GM19438 (cell line): ENCODE measurements around the gene LRP6.
"Not testable (repeated sequence)": the region's sequence is repeated elsewhere in the genome, so short reads cannot be mapped to it uniquely, and the experiment has no call there.

Experiments
- ATAC-seq: cut with Tn5 transposase; IDR thresholded peaks from one replicate; pipeline ENCODE4 v1.9.1; 2021; ENCODE audit warnings: low read depth; ENCODE audit not compliant: unreplicated experiment

Gene LRP6

DNA sequence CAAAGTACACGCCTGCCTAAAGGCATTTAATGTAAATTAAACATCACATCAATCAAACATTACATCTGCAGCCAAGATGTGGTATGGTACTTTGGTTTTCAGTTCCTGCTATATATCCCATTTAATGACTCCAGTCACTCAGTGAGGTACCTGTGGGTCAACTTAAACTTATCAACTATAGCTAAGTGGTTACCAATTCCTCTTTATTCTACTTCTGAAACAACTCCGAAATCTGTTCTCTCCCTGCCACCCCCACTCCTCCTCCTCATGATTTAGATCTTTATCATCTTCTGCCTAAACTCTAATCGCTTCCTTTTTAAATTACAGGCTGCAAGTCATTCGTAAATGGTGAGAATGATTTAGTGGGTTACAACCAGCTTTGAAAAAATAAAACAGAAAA, 138.2 kb downstream of the LRP6 start:
- no peak for ATAC-seq

DNA sequence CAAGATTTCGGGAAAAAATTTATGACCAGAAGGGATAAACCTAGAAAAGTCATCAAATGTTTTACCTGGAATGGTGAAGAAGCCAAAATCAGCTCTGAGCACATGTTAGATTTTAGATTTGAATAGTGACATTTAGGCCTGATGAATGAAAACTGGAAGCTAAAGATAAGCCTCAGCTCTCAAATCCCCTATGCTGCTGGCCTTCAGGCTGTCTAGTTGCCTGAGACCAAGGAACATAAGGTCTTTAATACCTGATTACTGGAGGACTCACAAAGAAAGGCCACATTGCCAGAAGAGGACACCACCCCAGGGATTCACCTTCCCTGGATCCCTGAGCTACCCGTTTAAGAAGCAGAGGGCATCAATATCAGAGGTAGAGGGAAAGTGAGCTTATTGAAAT, 139.5 kb downstream of the LRP6 start:
- no peak for ATAC-seq

DNA sequence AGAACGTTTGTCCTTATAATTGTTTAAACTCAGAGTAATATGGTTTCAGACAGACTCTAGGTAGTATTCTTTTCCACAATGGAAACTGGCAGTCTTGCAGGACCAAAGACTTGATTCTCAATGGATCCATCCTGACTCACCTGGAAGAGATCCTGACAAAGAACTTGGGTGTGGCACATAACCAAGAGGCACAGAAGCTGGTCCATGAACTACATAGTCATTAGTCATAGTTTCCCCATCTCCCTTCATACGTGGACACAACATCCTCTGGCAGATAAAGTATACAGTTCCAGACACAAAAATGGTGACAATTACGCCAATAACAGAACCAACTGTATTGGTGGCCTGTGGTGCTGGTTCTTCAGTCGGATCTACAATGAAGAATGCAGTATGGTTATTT, 140.3 kb downstream of the LRP6 start:
- no peak for ATAC-seq

DNA sequence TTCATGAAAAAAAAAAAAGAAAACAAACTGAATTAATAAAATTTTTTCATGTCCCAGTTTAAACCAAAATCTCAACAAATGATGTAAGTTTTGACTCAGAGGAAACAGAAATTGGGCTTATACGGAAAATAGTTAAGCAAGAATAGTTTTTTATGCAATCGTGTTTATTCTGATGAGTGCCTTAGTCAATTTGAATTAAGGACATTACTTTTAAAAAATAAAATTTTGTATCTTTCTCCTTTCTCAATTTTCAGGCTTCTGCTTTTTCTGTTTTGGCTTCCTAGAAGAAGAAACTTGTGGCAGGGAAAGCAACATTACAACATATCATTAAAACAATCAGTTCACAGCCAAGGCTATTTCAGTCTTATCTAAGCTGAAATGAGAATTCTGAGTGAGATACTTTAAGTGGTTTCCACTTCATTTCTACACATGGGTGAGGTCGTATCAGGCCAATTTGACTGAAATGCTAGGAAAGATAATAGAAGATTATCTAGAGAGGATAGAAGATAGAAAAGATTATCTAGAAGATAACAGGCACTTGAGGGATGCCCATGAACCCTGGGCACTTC, 143.7 kb downstream of the LRP6 start:
- no peak for ATAC-seq

DNA sequence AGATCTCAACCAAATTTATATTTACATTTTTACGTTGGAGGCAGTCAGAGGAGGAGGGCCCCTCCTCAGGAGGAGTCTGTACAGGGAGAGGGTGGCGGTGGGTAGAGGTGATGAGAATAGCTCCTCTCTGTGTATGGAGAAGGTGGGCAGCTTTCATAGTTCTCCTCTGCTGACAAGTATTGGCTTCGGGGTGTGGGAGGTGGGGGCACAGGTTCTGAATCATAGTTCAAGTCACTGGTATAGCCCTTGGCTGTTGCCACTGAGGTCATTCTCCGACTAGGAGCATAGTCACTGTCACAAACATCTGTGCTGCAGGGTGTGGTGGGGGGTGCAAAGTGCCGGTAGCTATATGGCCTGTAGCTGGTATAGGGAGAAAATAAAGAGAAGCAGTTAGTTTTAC, 145.8 kb downstream of the LRP6 start:
- ATAC-seq: no peak

DNA sequence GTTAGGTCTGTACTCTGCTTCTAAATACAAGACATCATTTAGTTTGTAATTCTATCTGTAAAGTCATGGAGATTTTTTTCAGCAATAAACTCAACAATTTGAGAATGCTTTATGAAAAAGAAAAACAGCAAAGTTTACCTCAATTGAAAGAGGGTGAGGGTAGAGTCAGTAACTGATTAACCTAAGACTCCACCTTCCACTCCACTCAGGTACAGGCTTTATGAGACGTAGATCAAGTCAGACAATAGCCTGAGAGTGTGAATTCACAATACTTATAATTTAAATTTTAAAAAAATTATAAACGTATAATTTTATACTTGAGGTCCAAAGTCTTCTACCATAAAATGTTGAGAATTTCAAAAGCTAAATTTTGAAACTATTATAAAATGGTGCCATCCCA, 150.2 kb downstream of the LRP6 start:
- ATAC-seq: no peak

DNA sequence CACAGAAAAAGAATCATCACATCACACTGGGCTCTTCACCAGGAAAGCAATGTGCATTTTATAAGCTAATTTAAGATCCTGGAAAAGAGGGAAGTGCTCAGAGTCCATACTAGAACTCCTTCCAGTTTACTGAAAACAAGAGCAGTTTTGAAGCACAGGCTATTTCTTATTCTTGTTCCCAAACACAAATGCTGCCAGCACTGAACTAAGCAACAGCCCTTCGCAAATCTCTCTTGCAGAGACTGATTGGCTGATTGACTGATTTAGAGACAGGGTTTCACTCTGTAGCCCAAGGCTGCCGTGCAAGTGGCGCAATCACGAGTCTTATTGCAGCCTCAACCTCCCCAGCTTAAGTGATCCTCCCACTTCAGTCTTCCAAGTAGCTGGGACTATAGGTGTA, 151.3 kb downstream of the LRP6 start:
- ATAC-seq: no peak

DNA sequence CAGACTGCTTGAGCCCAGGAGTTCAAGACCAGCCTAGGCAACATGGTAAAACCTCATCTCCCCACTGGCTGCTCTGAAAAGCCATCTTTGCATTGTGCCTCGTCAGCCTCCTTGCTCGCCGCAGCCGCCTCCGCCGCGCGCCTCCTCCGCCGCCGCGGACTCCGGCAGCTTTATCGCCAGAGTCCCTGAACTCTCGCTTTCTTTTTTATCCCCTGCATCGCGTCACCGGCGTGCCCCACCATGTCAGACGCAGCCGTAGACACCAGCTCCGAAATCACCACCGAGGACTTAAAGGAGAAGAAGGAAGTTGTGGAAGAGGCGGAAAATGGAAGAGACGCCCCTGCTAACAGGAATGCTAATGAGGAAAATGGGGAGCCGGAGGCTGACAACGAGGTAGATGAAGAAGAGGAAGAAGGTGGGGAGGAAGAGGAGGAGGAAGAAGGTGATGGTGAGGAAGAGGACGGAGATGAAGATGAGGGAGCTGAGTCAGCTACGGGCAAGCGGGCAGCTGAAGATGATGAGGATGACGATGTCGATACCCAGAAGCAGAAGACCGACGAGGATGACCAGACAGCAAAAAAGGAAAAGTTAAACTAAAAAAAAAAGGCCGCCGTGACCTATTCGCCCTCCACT, 155.8 kb downstream of the LRP6 start:
- not testable (repeated sequence) for ATAC-seq

DNA sequence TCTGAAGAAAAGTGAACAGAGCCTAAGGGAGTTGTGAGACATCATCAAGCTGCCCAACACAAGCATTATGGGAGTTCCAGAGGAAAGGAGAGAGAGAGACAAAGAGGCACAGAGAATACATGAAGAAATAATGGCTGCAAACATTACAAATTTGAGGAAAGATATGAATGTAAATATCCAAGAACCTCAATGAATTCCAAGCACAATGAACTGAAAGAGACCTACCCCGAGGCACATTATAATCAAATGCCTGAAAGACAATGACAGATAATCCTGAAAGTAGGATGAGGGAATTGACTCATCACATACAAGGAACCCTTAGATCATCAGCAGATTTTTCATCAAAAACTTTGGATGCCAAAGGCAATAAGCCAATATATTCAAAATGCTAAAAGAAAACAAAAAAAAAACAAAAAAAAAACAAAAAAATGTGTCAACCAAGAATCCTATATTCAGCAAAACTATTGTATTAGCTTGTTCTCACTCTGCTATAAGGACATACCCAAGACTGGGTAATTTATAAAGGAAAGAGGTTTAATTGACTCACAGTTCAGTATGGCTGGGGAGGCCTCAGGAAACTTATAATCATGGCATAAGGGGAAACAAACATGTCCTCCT, 158.3 kb downstream of the LRP6 start:
- ATAC-seq: no peak

DNA sequence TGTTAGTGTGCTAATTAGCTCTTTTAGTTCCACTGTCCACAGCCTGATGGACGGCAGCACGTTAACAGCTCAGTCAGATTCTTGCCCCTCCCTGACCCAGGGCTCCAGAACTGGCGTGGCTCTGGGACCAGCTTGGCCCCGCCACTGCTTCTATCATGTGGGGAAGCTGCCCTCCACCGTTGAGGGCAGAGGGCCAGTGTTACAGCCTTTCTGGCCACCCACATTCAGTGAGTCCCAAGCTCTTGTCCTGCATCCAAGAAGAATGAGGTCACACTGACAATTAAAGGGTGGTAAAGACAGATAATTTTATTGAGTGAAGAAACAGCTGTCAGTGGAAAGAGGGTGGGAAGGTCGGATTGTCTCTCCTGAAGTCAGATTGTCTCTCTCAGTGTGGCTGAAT, 159.2 kb downstream of the LRP6 start:
- ATAC-seq: no peak

DNA sequence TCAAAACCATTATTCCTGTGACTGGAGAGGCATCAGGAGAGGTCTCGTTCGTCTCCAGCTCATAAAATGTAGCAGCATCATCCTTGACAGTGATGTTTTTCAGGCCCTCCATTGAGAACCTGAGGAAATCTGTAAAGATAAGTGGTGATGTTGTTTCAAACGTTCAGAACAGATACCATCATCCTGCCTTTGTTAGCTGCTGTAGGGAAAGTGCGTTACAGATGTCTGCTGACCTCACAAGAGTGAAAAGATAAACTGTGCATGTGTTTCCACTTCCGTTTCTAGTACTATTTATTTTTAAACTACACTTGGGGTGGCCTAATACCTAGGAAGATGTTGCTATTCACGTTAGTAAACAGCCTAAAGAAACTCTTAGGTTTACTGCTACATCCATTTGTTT, 167.7 kb downstream of the LRP6 start:
- ATAC-seq: no peak

DNA sequence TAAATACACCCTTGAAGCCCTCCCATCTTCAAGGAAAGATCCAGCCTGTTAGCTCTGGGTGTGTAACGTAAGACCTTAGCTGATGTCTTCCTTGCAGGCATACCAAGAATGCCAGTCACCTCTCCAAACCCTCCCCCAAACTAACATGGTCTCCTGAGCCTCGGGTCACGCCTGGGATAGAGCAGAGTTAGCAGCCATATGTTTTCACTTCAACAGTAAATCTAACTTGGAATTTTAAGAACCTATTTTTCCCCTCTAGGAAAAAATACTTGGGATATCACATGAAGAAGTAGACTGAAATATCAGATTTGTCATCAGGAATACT, 168.2 kb downstream of the LRP6 start:
- ATAC-seq: no peak

DNA sequence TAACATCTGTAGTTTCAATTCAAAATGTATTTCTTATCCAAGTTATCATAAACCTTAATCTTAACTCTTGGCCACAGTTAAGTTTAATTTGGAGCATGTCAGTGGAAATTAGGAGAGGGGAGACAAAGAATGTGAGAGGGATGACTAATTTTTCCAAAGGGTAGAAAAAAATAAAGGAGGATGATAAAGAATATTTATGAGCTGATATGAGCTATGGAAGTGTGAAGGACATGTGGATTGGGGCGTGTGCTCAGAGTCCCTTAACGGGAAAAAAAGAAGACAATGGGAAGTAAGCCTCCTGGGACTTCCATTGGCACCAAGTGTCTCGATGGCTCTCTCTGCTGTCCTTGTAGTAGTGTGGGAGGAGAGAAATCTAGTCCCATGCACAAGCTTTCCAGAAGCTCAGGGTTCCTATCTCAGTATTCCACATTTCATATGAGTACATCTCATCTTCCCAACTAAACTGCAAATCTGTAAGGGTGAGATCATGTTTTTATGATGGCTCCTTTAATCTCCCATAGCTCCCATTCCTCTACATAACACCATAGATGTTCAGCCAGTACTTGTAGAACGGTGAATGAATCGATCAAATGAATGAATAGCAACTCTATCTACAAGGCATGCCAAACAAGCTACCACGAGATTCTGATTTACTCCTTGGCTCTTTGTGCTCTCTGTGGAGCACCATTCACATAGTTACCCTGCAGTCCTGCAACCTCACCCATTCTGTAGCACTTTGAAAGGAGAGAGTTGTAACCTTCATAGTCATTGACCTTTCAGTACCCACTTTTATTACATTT, 168.8 kb downstream of the LRP6 start:
- ATAC-seq: no peak

DNA sequence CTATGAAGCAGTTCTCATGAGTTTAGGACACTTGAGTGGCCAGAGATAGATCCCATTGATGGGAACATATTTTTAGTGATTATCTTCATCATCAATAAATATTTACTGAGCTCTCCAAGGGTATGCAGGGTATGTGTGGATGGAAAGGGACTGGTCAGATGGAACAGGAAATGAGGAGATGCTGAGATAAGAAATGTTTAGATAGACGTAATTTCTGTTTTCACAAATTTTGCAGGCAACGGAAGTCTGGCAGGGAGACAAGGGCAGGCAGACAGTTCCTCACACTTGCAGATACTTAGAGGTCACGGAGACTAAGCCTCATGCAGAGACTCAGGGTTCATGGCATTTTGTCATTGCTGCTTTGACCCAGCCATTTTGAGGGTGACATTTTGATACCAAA, 171.8 kb downstream of the LRP6 start:
- ATAC-seq: no peak

DNA sequence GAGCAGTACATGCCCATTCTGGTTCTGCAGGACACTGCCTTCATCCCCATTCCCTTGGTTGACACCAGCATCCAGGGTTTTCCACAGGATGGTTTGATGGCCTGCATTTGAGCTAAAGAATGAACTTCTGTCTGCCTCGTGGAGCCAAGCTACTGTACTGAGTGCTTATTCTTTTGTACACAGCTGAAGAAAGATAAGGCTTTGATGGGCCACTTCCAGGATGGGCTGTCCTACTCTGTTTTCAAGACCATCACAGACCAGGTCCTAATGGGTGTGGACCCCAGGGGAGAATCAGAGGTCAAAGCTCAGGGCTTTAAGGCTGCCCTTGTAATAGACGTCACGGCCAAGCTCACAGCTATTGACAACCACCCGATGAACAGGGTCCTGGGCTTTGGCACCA, 172.4 kb downstream of the LRP6 start:
- no peak for ATAC-seq

DNA sequence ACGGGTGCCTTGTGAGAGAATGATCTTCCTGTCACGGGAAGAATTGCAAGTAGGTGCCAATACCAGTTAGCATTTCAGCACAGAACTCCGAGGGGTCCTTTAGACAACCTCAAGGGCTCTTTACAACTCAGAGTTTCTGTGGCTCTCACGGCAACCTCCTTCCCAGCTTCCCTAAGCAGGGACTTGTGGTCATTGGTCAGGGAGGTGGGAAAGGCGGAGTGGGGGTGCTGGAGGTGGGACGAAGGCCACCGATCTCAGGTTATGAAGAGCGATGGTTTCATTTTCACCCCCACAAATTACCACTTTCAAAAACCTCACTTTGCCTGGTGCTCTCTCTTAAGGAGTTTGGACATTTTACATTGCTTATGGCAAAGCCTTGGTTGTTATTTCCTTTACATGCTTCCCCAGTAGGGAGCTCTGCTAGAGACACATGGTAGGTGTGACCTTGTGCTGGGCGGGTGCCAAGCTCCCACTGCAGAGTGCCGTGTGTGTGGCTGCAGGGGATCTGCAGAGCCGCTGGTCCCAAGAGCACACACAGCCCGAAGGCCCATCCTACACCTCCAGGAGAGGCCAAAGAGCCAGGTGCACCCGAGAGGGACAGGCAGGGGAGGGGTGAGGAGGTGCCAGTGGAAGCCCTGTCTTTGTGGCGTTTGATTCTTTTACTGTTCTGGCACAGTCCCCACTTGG, 174.7 kb downstream of the LRP6 start:
- no peak for ATAC-seq

DNA sequence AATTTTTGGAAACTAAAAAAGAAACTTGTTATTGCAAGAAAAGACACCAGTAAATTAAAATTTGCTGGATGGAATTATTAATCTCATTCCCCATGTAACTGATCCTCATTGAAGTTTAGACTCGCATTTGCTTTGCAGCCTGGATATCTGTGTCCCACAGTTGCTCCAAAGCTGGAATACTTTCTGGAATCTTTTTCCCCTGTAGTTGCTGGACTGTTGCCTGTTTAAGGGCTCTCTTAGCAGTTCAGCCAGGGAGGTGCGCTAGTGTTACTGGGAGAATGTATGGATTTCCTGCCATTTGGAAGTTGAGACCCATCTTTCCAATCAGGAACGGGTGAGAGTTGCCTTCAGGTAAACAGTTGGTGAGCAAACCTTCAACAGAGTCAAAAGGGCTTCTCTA, 175.8 kb downstream of the LRP6 start:
- no peak for ATAC-seq

DNA sequence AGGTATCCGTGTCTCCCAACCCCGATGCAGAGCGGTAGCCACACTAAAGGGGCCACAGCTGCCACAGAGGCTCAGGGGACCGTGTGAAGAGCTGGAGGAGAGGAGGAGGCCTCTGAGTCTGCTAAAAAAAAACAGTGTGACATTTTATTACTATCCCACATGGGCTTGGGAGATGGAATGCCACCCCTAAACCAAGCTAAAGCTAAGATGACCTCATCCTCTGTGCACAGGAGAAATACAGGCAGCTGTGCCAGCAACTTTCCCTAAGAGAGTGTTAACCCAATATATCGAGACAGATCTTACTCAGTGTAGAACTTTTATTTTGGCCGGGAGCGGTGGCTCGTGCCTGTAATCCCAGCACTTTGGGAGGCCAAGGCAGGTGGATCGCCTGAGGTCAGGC, 178.1 kb downstream of the LRP6 start:
- no peak for ATAC-seq

DNA sequence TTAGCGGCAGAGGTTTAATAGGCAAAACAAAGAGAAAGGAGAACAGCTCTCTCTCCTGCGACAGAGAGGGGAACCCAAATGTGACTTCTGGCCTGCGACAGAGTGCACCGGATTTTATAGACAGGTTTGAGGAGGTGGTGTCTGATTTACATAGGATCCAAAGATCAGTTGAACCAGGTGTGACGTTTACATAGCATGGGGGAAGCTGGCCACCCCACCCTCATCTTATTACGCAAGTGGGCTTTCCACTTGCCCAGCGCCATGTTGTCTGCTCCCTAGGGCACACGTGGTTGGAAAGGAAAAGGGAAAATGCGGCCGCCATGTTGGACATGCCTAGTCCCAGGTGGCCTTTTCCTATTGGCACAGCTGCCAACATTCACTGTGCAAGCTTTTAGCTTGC, 178.7 kb downstream of the LRP6 start:
- no peak for ATAC-seq

DNA sequence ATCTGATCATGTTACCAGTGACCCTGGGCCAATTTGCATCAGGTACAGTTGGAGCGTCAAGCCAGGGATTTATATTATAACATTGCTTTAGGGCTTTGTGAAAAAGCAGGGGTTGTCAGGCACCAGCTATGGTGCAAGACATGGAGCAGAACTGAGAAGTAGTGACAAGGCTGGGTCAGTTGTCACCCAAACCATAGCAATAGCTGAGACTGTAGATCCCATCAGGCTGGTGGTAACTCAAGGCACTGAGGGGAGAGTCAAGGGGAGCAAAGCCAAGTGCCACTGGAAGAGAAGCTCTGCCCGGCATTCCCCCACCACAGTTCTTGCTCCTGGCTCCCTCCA, 179.2 kb downstream of the LRP6 start:
- no peak for ATAC-seq

DNA sequence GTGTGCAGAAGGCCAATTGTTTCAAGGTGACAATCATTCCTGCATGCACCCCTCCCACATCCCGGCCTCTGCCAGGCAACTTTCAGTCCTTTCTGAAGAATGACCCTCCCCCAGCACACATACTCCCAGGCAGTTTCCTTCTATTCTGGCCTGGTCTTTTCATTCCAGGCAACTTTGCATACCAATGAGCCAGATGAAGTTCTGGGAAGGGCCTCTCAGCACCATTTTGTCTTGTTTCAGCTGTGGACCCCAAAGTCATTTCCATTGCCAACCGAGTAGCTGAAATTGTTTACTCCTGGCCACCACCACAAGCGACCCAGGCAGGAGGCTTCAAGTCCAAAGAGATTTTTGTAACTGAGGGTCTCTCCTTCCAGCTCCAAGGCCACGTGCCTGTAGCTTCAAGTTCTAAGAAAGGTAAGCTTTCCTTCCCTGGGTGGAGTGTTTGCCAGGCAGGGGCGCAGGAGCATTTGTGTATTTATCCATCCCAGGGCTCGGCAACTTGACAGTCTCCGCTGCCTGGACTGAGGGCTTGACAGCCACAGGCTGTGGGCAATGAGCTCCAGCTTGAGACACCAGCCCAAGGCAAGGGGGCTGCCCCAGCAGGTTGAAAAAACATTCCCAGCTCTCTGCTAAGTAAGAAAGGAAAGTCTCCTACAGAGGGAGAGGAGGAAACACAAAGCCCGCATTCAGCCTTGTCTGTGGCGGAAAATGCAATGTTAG, 179.7 kb downstream of the LRP6 start:
- no peak for ATAC-seq
